Smooth muscle cell (in vitro differentiated cells): ENCODE results near the gene AGBL4. TPM values are rescaled to one million over a fixed set of nuclear protein-coding genes. Genes with fewer than 3 reads are reported as not detected.

ENCODE experiments used
- DNase-seq: peaks from one replicate; lab custom pipeline; 2025; ENCODE audit not compliant: unreplicated experiment; lab: John Stamatoyannopoulos, UW
- H2AFZ ChIP-seq: fragments of 200-600 bp; sonication (generic); 2 replicates; pipeline ENCODE4 v1.6.0; 2016; ENCODE audit warnings: antibody characterized with exemption, low read depth, mild to moderate bottlenecking
- H3F3A ChIP-seq: fragments of 200-600 bp; sonication (generic); 2 replicates; pipeline ENCODE4 v1.6.0; 2017; ENCODE audit warnings: antibody characterized with exemption, low read depth
- H3K27ac ChIP-seq: fragments of 200-600 bp; sonication (generic); 2 replicates; pipeline ENCODE4 v1.5.1; 2016; ENCODE audit warnings: low read depth, mild to moderate bottlenecking
- H3K27me3 ChIP-seq: fragments of 200-600 bp; sonication (generic); 2 replicates; pipeline ENCODE4 v1.6.1; 2016; ENCODE audit warnings: low read depth, mild to moderate bottlenecking
- H3K36me3 ChIP-seq: fragments of 200-600 bp; sonication (generic); 2 replicates; pipeline ENCODE4 v1.5.1; 2016; ENCODE audit warnings: low read depth
- H3K4me1 ChIP-seq: fragments of 200-600 bp; sonication (generic); 2 replicates; pipeline ENCODE4 v1.5.1; 2016; ENCODE audit warnings: low read depth
- H3K4me2 ChIP-seq: fragments of 200-600 bp; sonication (generic); 2 replicates; pipeline ENCODE4 v1.6.0; 2016; ENCODE audit warnings: mild to moderate bottlenecking
- H3K4me3 ChIP-seq: fragments of 200-600 bp; sonication (generic); 2 replicates; pipeline ENCODE4 v1.5.1; 2016; ENCODE audit warnings: mild to moderate bottlenecking
- H3K79me2 ChIP-seq: fragments of 200-600 bp; sonication (generic); 2 replicates; pipeline ENCODE4 v1.6.0; 2016; ENCODE audit warnings: low read depth, mild to moderate bottlenecking
- H3K9ac ChIP-seq: fragments of 200-600 bp; sonication (generic); 2 replicates; pipeline ENCODE4 v1.6.0; 2016; ENCODE audit warnings: low read depth
- H3K9me3 ChIP-seq: fragments of 200-600 bp; sonication (generic); replicated peaks from 2 replicates; pipeline ENCODE4 v1.5.1; 2016; ENCODE audit warnings: low read depth
- H4K20me1 ChIP-seq: fragments of 200-600 bp; sonication (generic); 2 replicates; pipeline ENCODE4 v1.6.0; 2016; ENCODE audit warnings: low read depth
- CTCF ChIP-seq: fragments of 200-600 bp; sonication (generic); IDR thresholded peaks from 2 replicates; pipeline ENCODE4 v1.5.1; 2017; ENCODE audit warnings: borderline replicate concordance, mild to moderate bottlenecking, antibody characterized with exemption; ENCODE audit not compliant: insufficient read depth, poor library complexity, severe bottlenecking
- WGBS: methylation state at CpG from one replicate; pipeline ENCODE4 v1.1.7; 2016; ENCODE audit warnings: low lambda C conversion rate; 5-methylcytosine and 5-hydroxymethylcytosine counted together
- polyA plus RNA-seq: library from polyadenylated mRNA; unstranded; fragments of >200 nt; fragmentation: Nextera tagmentation; extraction: Ambion mirVana; gene quantifications from 2 replicates; pipeline ENCODE4 v1.2.1, GENCODE V29; 2016
- total RNA-seq: library from RNA; depleted of rRNA; stranded (reverse); fragments of >200 nt; gene quantifications from 2 replicates; pipeline ENCODE4 v1.2.3, GENCODE V29; 2014

The AGBL4 gene
- total and polyA plus RNA-seq, 2 experiments from 2014 or later = 0.29 TPM; not detected in 1

- Histone ChIP-seq H4K20me1 (no peaks in the 10 kb centered on the region), H3K4me3 (peak overlapping the region; percentile 93), H3K79me2 (no peaks in the 10 kb centered on the region), H3K9me3 (no peaks in the 10 kb centered on the region), H3K36me3 (no peaks in the 10 kb centered on the region), H3F3A (no peaks in the 10 kb centered on the region), H2AFZ (peak overlapping the region; percentile 97), H3K9ac (peak overlapping the region; percentile 60), H3K4me2 (peak overlapping the region; percentile 97), H3K4me1 (no peaks in the 10 kb centered on the region), H3K27me3 (peaks cover 9% of the 10 kb centered on the region), H3K27ac (no peak overlapping the region)
- WGBS = 16% methylated on average over 7 of the region's 7 CpGs
- DNase-seq = no peak
- TF ChIP-seq CTCF = no peak
Observed at GRCh38 chr1:48775831-48776392, 1247.8 kb downstream of the AGBL4 start.

GRCh38 chr1:48773133-48773532 lies 1250.6 kb downstream of the AGBL4 start:
- H3K9ac ChIP-seq = no peak overlapping the region
- TF ChIP-seq CTCF = no peak
- no peak overlapping the region for H3K27ac ChIP-seq
- no peak for DNase-seq
- H3K4me1 ChIP-seq = peaks cover 4% of the 10 kb centered on the region
- no peaks in the 10 kb centered on the region for H3K9me3 ChIP-seq
- peaks cover 9% of the 10 kb centered on the region for H3K27me3 ChIP-seq
- no peaks in the 10 kb centered on the region for H3K36me3 ChIP-seq
- H2AFZ ChIP-seq = no peak overlapping the region
- no peak overlapping the region for H3K4me2 ChIP-seq
- H3K79me2 ChIP-seq = no peaks in the 10 kb centered on the region
- no peak overlapping the region for H3K4me3 ChIP-seq
- WGBS = 96% methylated on average over 1 of the region's 1 CpG
- no peaks in the 10 kb centered on the region for H4K20me1 ChIP-seq
- no peaks in the 10 kb centered on the region for H3F3A ChIP-seq

- 95% methylated on average over 2 of the region's 2 CpGs for WGBS
- DNase-seq = no peak
- TF ChIP-seq CTCF = no peak
Observed at GRCh38 chr1:48772211-48772610, 1251.5 kb downstream of the AGBL4 start.

GRCh38 chr1:48771561-48771960 lies 1252.2 kb downstream of the AGBL4 start:
- H3K4me1 ChIP-seq = peaks cover 7% of the 10 kb centered on the region
- H3F3A ChIP-seq = no peaks in the 10 kb centered on the region
- H3K27me3 ChIP-seq = peaks cover 7% of the 10 kb centered on the region
- H4K20me1 ChIP-seq = no peaks in the 10 kb centered on the region
- WGBS = 97% methylated on average over 2 of the region's 2 CpGs
- TF ChIP-seq CTCF = no peak
- H2AFZ ChIP-seq = no peak overlapping the region
- H3K27ac ChIP-seq = no peak overlapping the region
- no peak overlapping the region for H3K4me2 ChIP-seq
- H3K79me2 ChIP-seq = no peaks in the 10 kb centered on the region
- H3K36me3 ChIP-seq = no peaks in the 10 kb centered on the region
- H3K4me3 ChIP-seq = no peak overlapping the region
- H3K9ac ChIP-seq = no peak overlapping the region
- no peaks in the 10 kb centered on the region for H3K9me3 ChIP-seq
- DNase-seq = no peak

More at GRCh38 chr1:48772211-48772610, 1251.5 kb downstream of the AGBL4 start:
- Histone ChIP-seq H4K20me1 (no peaks in the 10 kb centered on the region), H3K27ac (no peak overlapping the region), H3K9me3 (no peaks in the 10 kb centered on the region), H3F3A (no peaks in the 10 kb centered on the region), H3K4me3 (peak overlapping the region; percentile 14), H3K4me1 (peaks cover 7% of the 10 kb centered on the region), H3K27me3 (peaks cover 9% of the 10 kb centered on the region), H3K79me2 (no peaks in the 10 kb centered on the region), H3K36me3 (no peaks in the 10 kb centered on the region), H3K4me2 (no peak overlapping the region), H2AFZ (no peak overlapping the region), H3K9ac (no peak overlapping the region)
